Mammary epithelial cell (primary cell): ENCODE results near the gene PRIMA1.

Source experiments
- EZH2 ChIP-seq: IDR thresholded peaks from 2 replicates; pipeline ENCODE4 v1.6.1; 2012; ENCODE audit warnings: low read length, inconsistent platforms, borderline replicate concordance
- TF ChIP-seq, protein P1 (sequence below), 2 donors: IDR thresholded peaks in 1 of 2; conservative IDR thresholded peaks in 1 of 2; 2 replicates each; pipeline ENCODE4 v1.5.1; 2011 to 2012; ENCODE audit warnings: inconsistent platforms in 2 of 2, low read length in 2 of 2, mild to moderate bottlenecking in 2 of 2, control low read depth in 1 of 2, low read depth in 1 of 2; ENCODE audit not compliant: insufficient read depth in 1 of 2; ENCODE audit errors: extremely low read depth in 1 of 2

DNA sequence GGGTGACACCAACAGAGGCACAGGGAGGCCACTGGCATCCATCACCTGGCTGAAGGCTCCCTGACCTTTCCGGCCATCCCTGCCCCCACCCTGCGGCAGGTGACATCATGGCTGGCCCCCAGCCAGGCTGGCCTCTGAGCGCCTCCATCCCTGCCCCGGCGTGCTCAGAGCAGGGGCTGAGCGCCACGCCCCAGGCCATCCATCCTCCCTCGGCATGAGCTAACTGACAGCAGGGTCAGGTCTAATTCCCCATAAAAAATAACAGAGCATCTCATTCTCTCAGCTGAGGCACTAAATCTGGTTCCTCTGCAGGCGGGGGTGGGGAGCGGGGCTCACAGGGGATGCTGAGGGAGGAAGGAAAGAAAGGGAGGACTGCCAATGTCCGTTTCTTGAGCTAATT lies 50.7 kb downstream of the PRIMA1 start:
- TF ChIP-seq, protein P1, sequence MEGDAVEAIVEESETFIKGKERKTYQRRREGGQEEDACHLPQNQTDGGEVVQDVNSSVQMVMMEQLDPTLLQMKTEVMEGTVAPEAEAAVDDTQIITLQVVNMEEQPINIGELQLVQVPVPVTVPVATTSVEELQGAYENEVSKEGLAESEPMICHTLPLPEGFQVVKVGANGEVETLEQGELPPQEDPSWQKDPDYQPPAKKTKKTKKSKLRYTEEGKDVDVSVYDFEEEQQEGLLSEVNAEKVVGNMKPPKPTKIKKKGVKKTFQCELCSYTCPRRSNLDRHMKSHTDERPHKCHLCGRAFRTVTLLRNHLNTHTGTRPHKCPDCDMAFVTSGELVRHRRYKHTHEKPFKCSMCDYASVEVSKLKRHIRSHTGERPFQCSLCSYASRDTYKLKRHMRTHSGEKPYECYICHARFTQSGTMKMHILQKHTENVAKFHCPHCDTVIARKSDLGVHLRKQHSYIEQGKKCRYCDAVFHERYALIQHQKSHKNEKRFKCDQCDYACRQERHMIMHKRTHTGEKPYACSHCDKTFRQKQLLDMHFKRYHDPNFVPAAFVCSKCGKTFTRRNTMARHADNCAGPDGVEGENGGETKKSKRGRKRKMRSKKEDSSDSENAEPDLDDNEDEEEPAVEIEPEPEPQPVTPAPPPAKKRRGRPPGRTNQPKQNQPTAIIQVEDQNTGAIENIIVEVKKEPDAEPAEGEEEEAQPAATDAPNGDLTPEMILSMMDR (conservative IDR thresholded peaks at IDR 0.05 in 1 of 2, IDR thresholded peaks at IDR 0.05 in 1 of 2; ENCODE audit: extremely low read depth in 1 of 2, insufficient read depth in 1 of 2, low read depth in 1 of 2, low read length in 2 of 2): no peak
- TF ChIP-seq EZH2: no peak
